Progenitor cell of endocrine pancreas (in vitro differentiated cells): ENCODE measurements around the gene NDUFC1. TPM values are rescaled to one million over a fixed set of nuclear protein-coding genes. Genes with fewer than 3 reads are reported as not detected.
"Not testable (repeated sequence)": the region's sequence is repeated elsewhere in the genome, so short reads cannot be mapped to it uniquely, and the experiment has no call there.

Experiments
- DNase-seq: peaks from one replicate; pipeline ENCODE4 v3.0.0; 2021; ENCODE audit warnings: low spot score; ENCODE audit not compliant: unreplicated experiment
- H3K27ac Mint-ChIP-seq: 2 replicates; pipeline ENCODE4 v1.8.0; 2021; ENCODE audit warnings: mild to moderate bottlenecking, moderate library complexity, mixed read lengths
- H3K27me3 Mint-ChIP-seq: 2 replicates; pipeline ENCODE4 v1.8.0; 2021; ENCODE audit warnings: mixed read lengths
- H3K36me3 Mint-ChIP-seq: 2 replicates; pipeline ENCODE4 v1.8.0; 2022; ENCODE audit warnings: mixed read lengths; ENCODE audit not compliant: insufficient read depth
- H3K4me1 Mint-ChIP-seq: 2 replicates; pipeline ENCODE4 v1.8.0; 2021; ENCODE audit warnings: low read depth, mixed read lengths
- H3K4me3 Mint-ChIP-seq: 2 replicates; pipeline ENCODE4 v1.8.0; 2021; ENCODE audit warnings: low read depth, mild to moderate bottlenecking, moderate library complexity, mixed read lengths
- H3K9me3 Mint-ChIP-seq: 2 replicates; pipeline ENCODE4 v1.8.0; 2021; ENCODE audit warnings: low read depth, mixed read lengths
- CTCF ChIP-seq: fragments of 200-600 bp; sonication (generic); IDR thresholded peaks from one replicate; pipeline ENCODE4 v1.5.0; 2021; ENCODE audit warnings: antibody characterized with exemption, mild to moderate bottlenecking; ENCODE audit not compliant: unreplicated experiment
- total RNA-seq: library from RNA; stranded (reverse); gene quantifications from 2 replicates; pipeline ENCODE4 v1.2.1, GENCODE V29; 2021

The NDUFC1 gene
- total RNA-seq, 1 donor from 2014 or later, result 52.0 TPM

- Mint-ChIP-seq H3K9me3 (no peaks in the 10 kb centered on the region), H3K4me3 (no peak overlapping the region), H3K27ac (no peak overlapping the region), H3K4me1 (peaks cover 19% of the 10 kb centered on the region), H3K36me3 (no peaks in the 10 kb centered on the region), H3K27me3 (no peaks in the 10 kb centered on the region)
- no peak for TF ChIP-seq CTCF
- no peak for DNase-seq
Measured at GRCh38 chr4:139265654-139266053, 36.6 kb downstream of the NDUFC1 start.

- Mint-ChIP-seq H3K4me3 (no peak overlapping the region), H3K4me1 (no peaks in the 10 kb centered on the region), H3K9me3 (no peaks in the 10 kb centered on the region), H3K27me3 (peaks cover 3% of the 10 kb centered on the region), H3K27ac (no peak overlapping the region), H3K36me3 (no peaks in the 10 kb centered on the region)
- DNase-seq, result no peak
- no peak for TF ChIP-seq CTCF
Measured at GRCh38 chr4:139256349-139256748, 45.9 kb downstream of the NDUFC1 start.

GRCh38 chr4:139255581-139255980 is 46.7 kb downstream of the NDUFC1 start:
- H3K27ac Mint-ChIP-seq, H3K9me3 Mint-ChIP-seq, H3K27me3 Mint-ChIP-seq, H3K36me3 Mint-ChIP-seq, H3K4me1 Mint-ChIP-seq, H3K4me3 Mint-ChIP-seq, DNase-seq: not testable (repeated sequence)

GRCh38 chr4:139253713-139254112 is 48.6 kb downstream of the NDUFC1 start:
- no peaks in the 10 kb centered on the region for H3K9me3 Mint-ChIP-seq
- peaks cover 3% of the 10 kb centered on the region for H3K27me3 Mint-ChIP-seq
- H3K4me3 Mint-ChIP-seq, result no peak overlapping the region
- no peak for DNase-seq
- H3K36me3 Mint-ChIP-seq, result no peaks in the 10 kb centered on the region
- H3K27ac Mint-ChIP-seq, result no peak overlapping the region
- no peaks in the 10 kb centered on the region for H3K4me1 Mint-ChIP-seq
- no peak for TF ChIP-seq CTCF

GRCh38 chr4:139253046-139253445 is 49.2 kb downstream of the NDUFC1 start:
- H3K36me3 Mint-ChIP-seq, result no peaks in the 10 kb centered on the region
- no peak overlapping the region for H3K4me3 Mint-ChIP-seq
- TF ChIP-seq CTCF, result no peak
- H3K27me3 Mint-ChIP-seq, result peaks cover 3% of the 10 kb centered on the region
- no peak for DNase-seq
- H3K9me3 Mint-ChIP-seq, result no peaks in the 10 kb centered on the region
- H3K27ac Mint-ChIP-seq, result no peak overlapping the region
- no peaks in the 10 kb centered on the region for H3K4me1 Mint-ChIP-seq

GRCh38 chr4:139247700-139248238 is 54.5 kb downstream of the NDUFC1 start:
- Mint-ChIP-seq H3K36me3 (no peaks in the 10 kb centered on the region), H3K9me3 (no peaks in the 10 kb centered on the region), H3K27ac (no peak overlapping the region), H3K4me1 (no peaks in the 10 kb centered on the region), H3K27me3 (no peaks in the 10 kb centered on the region), H3K4me3 (no peak overlapping the region)
- no peak for TF ChIP-seq CTCF
- no peak for DNase-seq
